Activated CD8-positive, alpha-beta memory T cell treated with anti-CD3 and anti-CD28 coated beads, Interleukin-2, amount 50 U/mL, for 1 hour (primary cell): ENCODE measurements around the gene ACSL6.
"Not testable (repeated sequence)": the region's sequence is repeated elsewhere in the genome, so short reads cannot be mapped to it uniquely, and the experiment has no call there.

Source experiments
- DNase-seq: peaks from one replicate; pipeline ENCODE4 v3.0.0-alpha.2; 2020; ENCODE audit errors: extremely low read depth

The ACSL6 gene

DNA sequence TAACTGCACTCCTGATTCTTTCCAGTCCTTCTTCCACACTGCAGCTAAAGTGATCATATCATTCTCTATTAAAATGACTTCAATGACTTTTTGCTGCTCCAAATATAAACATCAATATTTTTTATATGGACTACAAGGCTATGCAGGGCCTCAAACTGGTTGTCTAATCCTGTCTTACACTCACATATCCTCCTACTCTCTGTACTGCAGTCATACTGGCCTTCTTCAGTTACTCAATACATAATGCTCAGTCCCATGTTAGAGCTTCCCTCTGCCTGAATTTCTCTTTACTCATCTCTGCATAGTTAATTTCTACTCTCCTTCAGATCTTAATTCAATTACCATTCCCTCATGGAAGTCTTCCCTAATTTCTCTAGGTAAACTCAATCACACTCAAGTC is 69.4 kb downstream of the ACSL6 start:
- no peak for DNase-seq

DNA sequence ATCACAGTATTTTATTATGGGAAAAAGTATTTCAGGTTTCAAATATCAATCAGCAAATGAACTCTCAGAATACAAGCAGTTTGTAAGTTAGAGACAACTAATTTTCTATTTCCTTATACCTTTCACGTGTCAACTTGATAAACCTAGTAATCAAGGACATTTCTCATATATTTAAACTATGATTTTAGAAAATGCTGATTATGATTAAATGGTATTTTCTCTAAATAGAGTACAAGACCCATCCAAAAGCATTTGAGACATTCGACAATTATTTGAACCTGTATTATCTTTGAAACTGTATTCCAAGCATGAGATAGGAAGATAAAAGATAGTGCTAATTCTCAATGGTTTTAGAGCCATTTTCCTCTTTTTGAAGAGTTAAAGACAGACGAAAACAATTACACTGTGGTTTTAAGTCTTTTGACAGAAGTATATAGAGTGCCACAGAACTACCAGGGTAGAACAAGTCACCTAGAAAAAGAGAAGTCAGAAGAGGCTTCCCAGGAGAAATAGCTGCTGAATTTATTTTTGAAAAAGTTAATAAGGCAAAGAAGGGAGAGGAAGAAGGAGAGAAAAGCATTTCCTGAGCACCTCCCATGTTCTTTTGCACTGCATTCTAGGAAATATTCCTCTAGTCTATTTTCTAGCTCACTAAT is 71.6 kb downstream of the ACSL6 start:
- no peak for DNase-seq

DNA sequence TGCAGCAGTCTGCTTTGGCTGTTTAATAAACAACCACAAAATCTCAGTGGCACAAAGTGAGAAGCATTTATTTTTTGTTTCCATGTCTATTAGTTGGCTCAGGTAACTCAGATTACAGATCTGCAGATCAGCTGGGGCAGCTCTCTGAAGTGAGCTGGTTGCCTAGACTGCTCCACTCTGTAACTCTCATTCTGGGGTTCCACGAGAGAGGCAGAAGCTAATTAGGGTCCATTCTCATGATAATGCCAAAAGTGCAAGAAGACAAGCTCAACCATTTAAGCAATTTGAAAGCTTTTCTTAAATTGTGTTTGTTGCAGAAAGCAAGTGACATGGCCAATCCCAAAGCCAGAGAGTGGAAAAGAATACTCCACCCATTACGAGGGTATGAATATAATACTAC is 79.2 kb downstream of the ACSL6 start:
- no peak for DNase-seq

- no peak for DNase-seq
These were observed 82.5 kb downstream of the ACSL6 start for GRCh38 chr5:131928957-131929356.

GRCh38 chr5:131926168-131926567 is 85.3 kb downstream of the ACSL6 start:
- DNase-seq: no peak

DNA sequence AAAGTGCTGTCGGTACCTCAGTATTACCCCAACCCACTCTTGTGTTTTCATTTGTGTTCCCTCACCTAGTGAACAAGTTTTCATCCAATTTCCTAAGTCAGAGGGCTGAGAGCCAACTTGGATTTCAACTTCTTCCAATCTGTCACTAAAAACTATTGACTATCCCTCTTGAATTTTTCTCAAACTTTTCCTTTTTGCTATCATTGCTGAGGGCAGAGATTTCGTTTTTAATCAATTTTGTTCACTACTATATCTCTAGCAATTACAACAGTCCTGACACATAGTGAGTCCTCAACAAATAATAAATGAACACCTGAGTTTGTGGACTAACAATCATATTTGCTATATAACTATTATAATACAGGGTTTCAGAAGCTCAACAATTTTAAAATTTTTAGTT is 95.0 kb downstream of the ACSL6 start:
- DNase-seq: no peak

- DNase-seq: no peak
These were observed 97.0 kb downstream of the ACSL6 start for GRCh38 chr5:131914472-131914871.

DNA sequence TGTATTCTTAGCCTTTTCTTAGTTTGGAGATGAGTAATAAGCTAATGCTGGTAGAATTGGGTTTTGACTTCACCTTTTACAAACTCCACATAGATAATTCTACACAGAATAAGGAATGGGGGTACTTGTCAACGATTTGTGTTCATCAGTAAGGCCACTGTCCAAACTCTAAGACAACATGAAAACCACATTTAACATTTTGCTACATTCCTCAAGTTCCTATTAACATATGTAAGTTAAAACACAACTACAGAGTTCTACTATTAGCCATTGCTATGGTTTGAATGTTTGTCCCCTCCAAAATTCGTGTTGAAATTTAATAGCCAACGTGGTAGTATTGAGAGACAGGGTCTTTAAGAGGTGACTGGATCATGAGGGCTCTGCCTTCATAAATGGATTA is 97.9 kb downstream of the ACSL6 start:
- DNase-seq: no peak

GRCh38 chr5:131906668-131907067 is 104.8 kb downstream of the ACSL6 start:
- no peak for DNase-seq

- not testable (repeated sequence) for DNase-seq
These were observed 109.2 kb downstream of the ACSL6 start for GRCh38 chr5:131902266-131902665.
